ENCODE results near the gene PLXNB3.

Gene PLXNB3

DNA sequence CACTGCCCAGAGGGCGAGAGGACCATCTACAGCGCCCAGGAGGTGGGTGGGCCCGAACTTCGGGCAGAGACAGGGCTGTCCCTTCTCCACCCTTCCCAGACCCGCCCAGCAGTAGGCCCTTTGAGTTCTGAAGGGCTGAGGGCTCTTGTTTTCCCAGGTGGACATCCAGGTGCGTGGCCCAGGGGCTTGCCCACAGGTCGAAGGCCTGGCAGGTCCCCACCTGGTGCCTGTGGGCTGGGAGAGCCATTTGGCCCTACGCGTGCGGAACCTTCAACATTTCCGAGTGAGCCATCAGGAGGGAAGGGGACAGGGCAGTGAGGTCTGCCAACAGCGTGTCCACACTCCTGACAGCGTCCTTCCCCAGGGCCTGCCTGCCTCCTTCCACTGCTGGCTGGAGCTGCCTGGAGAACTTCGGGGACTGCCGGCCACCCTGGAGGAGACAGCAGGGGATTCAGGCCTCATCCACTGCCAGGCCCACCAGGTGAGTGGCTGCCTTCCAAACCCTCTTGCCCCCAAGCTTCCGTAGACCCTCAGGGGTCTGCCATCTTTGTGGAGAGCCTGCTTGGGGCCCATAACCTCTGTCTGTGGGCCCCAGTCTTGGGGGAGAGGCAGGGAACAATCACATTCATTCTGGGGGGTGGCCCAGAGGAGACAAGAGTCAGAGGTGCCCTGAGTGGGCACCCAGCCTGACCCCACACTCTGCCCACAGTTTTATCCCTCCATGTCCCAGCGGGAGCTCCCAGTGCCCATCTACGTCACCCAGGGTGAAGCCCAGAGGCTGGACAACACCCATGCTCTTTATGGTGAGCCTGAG is 6.8 kb downstream of the PLXNB3 start:
- DNase-seq (ENCODE audit: low spot score in 2 of 2), result no peak
- no peaks in the 10 kb centered on the region for H3K27me3 Mint-ChIP-seq
- ATAC-seq (ENCODE audit: low read depth), result no peak
- H3K9me3 Mint-ChIP-seq, result no peaks in the 10 kb centered on the region
- H3K27ac Mint-ChIP-seq, result no peak overlapping the region
- no peaks in the 10 kb centered on the region for H3K36me3 Mint-ChIP-seq
- H3K4me3 Mint-ChIP-seq, result no peak overlapping the region
- peaks cover 6% of the 10 kb centered on the region for H3K4me1 Mint-ChIP-seq

DNA sequence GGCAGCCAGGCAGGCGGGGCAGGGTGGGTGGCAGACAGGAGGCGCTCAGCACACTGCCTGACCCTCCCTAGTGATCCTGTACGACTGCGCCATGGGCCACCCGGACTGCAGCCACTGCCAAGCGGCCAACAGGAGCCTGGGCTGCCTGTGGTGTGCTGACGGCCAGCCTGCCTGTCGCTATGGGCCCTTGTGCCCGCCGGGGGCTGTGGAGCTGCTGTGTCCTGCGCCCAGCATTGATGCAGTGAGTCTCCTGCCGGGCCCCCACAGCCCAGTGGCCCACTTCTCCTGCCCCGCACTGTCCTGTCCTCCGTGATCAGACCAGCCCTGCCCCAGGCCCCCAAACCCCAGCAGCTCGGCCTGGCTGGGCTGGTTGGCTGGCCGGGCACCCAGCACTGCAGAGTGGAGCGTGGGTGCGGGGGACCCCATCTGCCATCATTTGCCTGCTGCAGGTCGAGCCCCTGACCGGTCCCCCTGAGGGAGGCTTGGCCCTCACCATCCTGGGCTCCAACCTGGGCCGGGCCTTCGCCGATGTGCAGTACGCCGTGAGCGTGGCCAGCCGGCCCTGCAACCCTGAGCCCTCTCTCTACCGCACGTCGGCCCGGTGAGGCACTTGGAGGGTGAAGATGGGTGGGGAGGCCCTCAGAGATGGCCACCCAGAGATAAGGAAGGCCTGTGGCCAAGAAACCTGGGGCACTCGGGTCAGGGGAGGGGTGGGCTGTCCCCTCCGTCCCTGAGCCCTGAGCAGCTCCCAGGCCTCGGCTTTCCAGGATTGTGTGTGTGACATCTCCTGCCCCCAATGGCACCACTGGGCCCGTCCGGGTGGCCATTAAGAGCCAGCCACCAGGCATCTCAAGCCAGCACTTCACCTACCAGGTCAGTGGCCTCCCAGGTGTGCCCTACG is 7.6 kb downstream of the PLXNB3 start:
- H3K27ac Mint-ChIP-seq, result no peak overlapping the region
- H3K4me1 Mint-ChIP-seq, result peaks cover 4% of the 10 kb centered on the region
- ATAC-seq (ENCODE audit: low read depth) (no peak), DNase-seq (ENCODE audit: low spot score in 2 of 2) (no peak)
- no peaks in the 10 kb centered on the region for H3K9me3 Mint-ChIP-seq
- no peak overlapping the region for H3K4me3 Mint-ChIP-seq
- peaks cover 1% of the 10 kb centered on the region for H3K27me3 Mint-ChIP-seq
- no peaks in the 10 kb centered on the region for H3K36me3 Mint-ChIP-seq

DNA sequence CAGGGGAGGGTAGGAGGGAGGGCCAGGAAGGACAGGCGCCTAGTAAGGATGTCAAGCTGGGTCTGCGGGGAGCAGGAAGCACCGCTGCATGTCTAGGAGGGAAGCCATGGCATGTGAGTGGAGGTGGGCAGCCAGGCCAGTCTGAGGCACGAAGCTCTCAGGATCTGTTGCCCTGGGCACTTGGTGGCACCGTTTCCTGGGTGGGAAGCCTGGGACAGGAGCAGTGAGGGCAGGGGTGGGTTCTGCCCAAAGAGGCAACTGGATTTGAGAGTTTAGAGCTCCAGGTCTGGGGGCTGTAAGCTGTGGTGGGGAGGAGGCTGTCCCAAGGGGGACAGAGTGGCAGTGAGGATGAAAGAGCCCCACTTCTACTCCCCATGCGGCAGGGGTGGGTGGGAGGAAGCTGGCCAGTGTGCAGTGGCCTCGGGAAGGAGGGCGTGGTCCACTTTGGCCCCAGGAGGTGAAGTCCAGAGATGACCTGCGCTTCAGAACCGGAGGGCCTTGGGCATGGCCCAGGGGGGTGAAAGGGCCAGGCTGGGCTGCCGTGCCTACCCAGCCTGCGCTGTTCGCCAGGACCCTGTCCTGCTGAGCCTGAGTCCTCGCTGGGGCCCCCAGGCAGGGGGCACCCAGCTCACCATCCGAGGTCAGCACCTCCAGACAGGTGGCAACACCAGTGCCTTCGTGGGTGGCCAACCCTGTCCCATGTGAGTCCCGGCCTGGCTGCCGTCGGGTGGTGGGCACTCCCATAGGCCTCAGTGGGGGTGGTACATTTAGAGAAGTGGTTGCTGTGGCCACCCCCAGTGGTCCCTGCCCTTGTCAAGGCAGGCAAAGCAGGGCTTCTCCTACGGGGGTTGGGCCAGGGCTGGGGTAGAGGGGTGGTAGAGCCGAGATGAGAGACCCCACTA is 8.5 kb downstream of the PLXNB3 start:
- Mint-ChIP-seq H3K36me3 (no peaks in the 10 kb centered on the region), H3K27me3 (peaks cover 1% of the 10 kb centered on the region), H3K4me3 (no peak overlapping the region), H3K4me1 (peaks cover 2% of the 10 kb centered on the region), H3K27ac (no peak overlapping the region), H3K9me3 (no peaks in the 10 kb centered on the region)
- ATAC-seq (ENCODE audit: low read depth) (no peak), DNase-seq (ENCODE audit: low spot score in 2 of 2) (no peak)

DNA sequence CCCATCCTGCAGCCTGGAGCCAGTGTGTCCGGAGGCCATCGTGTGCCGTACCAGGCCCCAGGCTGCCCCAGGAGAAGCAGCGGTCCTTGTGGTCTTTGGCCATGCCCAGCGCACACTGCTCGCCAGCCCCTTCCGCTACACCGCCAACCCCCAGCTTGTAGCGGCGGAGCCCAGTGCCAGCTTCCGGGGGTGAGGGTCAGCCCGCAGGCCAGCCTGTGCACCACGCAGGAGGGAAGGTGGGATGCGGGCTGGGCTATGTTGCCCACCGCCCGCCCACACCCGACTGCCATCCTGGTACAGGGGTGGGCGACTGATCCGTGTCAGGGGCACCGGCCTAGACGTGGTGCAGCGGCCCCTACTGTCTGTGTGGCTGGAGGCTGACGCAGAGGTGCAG is 9.2 kb downstream of the PLXNB3 start:
- DNase-seq (ENCODE audit: low spot score in 2 of 2) (no peak), ATAC-seq (ENCODE audit: low read depth) (no peak)
- Mint-ChIP-seq H3K27me3 (peaks cover 1% of the 10 kb centered on the region), H3K36me3 (no peaks in the 10 kb centered on the region), H3K4me1 (peaks cover 2% of the 10 kb centered on the region), H3K27ac (no peak overlapping the region), H3K4me3 (no peak overlapping the region), H3K9me3 (no peaks in the 10 kb centered on the region)

DNA sequence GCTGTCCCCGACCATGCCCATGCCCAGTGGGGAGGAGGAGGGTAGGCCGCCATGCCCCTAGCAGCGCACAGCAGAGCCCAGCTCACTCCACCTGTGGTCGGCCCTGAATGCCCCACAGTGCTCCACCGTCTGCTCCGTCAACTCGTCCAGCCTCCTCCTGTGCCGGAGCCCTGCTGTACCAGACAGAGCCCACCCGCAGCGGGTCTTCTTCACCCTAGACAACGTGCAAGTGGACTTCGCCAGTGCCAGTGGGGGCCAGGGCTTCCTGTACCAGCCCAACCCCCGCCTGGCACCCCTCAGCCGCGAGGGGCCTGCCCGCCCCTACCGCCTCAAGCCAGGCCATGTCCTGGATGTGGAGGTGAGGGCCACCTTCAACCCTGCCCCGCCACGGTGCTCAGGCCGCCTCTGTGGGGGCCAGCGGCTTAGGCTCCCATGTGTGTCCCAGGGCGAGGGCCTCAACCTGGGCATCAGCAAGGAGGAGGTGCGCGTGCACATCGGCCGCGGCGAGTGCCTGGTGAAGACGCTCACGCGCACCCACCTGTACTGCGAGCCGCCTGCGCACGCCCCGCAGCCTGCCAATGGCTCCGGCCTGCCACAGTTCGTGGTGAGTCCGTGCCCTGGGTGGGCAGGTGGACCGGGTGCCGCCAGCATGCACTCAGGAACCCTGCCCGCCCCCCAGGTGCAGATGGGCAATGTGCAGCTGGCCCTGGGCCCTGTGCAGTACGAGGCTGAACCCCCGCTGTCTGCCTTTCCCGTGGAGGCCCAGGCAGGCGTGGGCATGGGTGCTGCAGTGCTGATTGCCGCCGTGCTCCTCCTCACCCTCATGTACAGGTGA is 9.9 kb downstream of the PLXNB3 start:
- no peaks in the 10 kb centered on the region for H3K36me3 Mint-ChIP-seq
- H3K4me1 Mint-ChIP-seq, result peaks cover 2% of the 10 kb centered on the region
- DNase-seq (ENCODE audit: low spot score in 2 of 2) (no peak), ATAC-seq (ENCODE audit: low read depth) (no peak)
- no peaks in the 10 kb centered on the region for H3K9me3 Mint-ChIP-seq
- H3K27me3 Mint-ChIP-seq, result peaks cover 1% of the 10 kb centered on the region
- H3K27ac Mint-ChIP-seq, result no peak overlapping the region
- H3K4me3 Mint-ChIP-seq, result no peak overlapping the region

DNA sequence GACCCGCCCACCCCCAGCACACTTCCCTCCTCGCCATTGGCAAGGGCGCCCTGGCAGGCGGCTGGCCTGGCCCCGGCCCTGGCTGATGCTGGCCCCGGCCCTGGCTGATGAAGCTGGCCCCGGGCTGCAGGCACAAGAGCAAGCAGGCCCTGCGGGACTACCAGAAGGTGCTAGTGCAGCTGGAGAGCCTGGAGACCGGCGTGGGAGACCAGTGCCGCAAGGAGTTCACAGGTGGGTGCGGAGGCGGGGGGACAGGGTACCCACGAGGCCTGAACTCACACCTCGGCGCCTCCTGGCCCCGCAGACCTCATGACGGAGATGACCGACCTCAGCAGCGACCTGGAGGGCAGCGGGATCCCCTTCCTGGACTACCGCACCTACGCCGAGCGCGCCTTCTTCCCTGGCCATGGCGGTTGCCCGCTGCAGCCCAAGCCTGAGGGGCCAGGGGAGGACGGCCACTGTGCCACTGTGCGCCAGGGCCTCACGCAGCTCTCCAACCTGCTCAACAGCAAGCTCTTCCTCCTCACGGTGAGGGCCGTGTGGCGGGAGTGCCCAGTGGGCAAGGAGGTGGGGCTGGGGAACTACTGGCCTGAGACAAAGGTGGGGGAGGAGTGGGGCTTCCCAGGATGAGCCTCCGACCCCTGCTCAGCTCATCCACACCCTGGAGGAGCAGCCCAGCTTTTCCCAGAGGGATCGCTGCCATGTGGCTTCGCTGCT is 10.7 kb downstream of the PLXNB3 start:
- Mint-ChIP-seq H3K4me3 (no peak overlapping the region), H3K9me3 (no peaks in the 10 kb centered on the region), H3K36me3 (no peaks in the 10 kb centered on the region), H3K4me1 (peaks cover 2% of the 10 kb centered on the region), H3K27ac (no peak overlapping the region), H3K27me3 (peaks cover 3% of the 10 kb centered on the region)
- no peak for DNase-seq (ENCODE audit: low spot score in 2 of 2)
- no peak for ATAC-seq (ENCODE audit: low read depth)

DNA sequence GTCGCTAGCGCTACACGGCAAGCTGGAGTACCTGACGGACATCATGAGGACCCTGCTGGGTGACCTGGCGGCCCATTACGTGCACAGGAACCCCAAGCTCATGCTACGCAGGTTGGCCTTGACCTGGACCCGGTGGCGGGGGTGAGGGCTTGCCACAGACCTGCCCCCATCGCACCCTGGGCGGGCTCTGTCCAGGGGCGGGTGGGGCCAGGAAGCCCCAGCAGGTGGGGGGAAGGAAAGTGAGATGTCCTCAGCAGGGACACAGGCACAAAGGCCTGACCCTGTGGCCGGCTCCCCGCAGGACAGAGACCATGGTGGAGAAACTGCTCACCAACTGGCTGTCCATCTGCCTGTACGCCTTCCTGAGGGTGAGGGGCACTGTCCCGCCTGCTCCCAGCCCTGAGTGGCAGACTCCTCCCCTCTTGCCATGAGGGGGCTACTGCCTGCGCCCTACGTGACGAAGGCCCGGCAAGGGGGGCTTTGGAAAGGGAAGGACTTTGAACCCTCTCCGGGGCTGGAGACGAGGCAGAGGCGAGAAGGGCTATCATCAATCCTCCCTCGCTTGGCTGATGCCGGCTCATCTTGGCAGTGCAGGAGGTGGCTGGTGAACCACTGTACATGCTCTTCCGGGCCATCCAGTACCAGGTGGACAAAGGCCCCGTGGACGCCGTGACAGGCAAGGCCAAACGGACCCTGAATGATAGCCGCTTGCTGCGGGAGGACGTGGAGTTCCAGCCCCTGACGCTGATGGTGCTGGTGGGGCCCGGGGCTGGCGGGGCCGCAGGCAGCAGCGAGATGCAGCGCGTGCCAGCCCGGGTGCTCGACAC is 11.5 kb downstream of the PLXNB3 start:
- ATAC-seq (ENCODE audit: low read depth), result no peak
- H3K27me3 Mint-ChIP-seq, result peaks cover 7% of the 10 kb centered on the region

DNA sequence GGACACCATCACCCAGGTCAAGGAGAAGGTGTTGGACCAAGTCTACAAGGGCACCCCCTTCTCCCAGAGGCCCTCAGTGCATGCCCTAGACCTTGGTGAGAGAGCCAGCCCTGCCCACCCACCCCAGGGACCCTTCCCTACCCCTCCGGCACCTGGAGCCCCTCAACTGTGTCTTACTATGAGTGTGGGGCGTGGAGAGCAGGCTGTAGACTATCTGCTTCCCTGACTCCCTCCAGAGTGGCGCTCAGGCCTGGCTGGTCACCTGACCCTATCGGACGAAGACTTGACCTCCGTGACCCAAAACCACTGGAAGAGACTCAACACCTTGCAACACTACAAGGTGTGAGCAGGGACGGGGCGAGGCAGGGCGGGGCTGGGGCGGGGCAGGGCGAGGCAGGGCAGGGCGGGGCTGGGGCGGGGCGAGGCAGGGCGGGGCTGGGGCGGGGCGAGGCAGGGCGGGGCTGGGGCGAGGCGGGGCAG is 12.1 kb downstream of the PLXNB3 start:
- no peak for ATAC-seq (ENCODE audit: low read depth)
- Mint-ChIP-seq H3K27me3 (peaks cover 7% of the 10 kb centered on the region), H3K36me3 (no peaks in the 10 kb centered on the region), H3K4me3 (no peak overlapping the region), H3K9me3 (no peaks in the 10 kb centered on the region), H3K4me1 (peaks cover 5% of the 10 kb centered on the region), H3K27ac (no peak overlapping the region)
- DNase-seq (ENCODE audit: low spot score in 2 of 2), result no peak

More for the DNA sequence above, 11.5 kb downstream of the PLXNB3 start:
- DNase-seq (ENCODE audit: low spot score in 2 of 2), result no peak
- Mint-ChIP-seq H3K4me3 (no peak overlapping the region), H3K9me3 (no peaks in the 10 kb centered on the region), H3K4me1 (peaks cover 5% of the 10 kb centered on the region), H3K36me3 (no peaks in the 10 kb centered on the region), H3K27ac (no peak overlapping the region)

DNA sequence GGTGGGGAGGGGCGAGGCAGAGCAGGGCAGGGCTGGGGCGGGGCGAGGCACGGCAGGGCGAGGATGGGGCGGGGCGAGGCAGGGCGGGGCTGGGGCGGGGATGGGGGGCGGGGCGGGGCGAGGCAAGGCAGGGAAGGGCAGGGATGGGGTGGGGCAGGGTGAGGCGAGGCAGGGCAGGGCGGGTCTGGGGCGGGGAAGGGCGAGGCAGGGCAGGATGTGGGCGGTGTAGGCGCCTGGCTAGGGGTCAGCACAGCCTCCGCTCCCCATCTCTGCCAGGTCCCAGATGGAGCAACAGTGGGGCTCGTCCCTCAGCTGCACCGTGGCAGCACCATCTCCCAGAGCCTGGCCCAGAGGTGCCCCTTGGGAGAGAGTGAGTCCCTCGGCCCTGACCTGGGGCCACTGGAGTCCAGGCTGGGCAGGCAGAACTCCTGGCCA is 12.6 kb downstream of the PLXNB3 start:
- no peak for DNase-seq (ENCODE audit: low spot score in 2 of 2)
- Mint-ChIP-seq H3K4me1 (peaks cover 5% of the 10 kb centered on the region), H3K27ac (no peak overlapping the region), H3K36me3 (no peaks in the 10 kb centered on the region), H3K9me3 (no peaks in the 10 kb centered on the region), H3K4me3 (no peak overlapping the region), H3K27me3 (peaks cover 7% of the 10 kb centered on the region)
- ATAC-seq (ENCODE audit: low read depth), result no peak

DNA sequence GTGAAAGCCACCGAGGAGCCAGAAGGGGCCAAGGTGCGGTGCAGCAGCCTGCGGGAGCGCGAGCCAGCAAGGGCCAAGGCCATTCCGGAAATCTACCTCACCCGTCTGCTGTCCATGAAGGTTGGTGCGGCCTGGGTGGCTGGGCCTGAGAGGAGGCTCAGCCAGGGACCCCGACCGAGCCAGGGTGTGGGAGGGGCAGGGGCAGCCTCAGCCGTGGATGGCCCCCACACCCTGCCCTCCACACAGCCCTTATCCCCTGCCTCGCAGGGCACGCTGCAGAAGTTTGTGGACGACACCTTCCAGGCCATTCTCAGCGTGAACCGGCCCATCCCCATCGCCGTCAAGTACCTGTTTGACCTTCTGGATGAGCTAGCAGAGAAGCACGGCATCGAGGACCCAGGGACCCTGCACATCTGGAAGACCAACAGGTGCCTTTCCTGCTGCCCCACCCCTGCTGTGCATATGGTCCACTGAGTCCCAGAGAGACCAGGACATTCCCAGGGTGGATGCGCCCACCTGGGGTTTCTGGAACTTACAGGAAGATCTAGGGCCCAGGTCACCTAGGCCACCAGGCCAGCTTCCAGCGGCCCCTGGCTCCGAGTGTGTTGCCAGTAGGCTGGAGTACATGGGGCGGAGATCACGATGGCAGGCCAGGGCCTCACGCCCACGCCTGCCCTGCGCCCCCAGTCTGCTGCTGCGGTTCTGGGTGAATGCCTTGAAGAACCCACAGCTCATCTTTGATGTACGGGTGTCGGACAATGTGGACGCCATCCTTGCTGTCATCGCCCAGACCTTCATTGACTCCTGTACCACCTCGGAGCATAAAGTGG is 13.4 kb downstream of the PLXNB3 start:
- Mint-ChIP-seq H3K4me3 (no peak overlapping the region), H3K27ac (no peak overlapping the region), H3K4me1 (peaks cover 5% of the 10 kb centered on the region), H3K27me3 (peaks cover 7% of the 10 kb centered on the region), H3K9me3 (no peaks in the 10 kb centered on the region), H3K36me3 (no peaks in the 10 kb centered on the region)
- DNase-seq (ENCODE audit: low spot score in 2 of 2), result no peak
- no peak for ATAC-seq (ENCODE audit: low read depth)

DNA sequence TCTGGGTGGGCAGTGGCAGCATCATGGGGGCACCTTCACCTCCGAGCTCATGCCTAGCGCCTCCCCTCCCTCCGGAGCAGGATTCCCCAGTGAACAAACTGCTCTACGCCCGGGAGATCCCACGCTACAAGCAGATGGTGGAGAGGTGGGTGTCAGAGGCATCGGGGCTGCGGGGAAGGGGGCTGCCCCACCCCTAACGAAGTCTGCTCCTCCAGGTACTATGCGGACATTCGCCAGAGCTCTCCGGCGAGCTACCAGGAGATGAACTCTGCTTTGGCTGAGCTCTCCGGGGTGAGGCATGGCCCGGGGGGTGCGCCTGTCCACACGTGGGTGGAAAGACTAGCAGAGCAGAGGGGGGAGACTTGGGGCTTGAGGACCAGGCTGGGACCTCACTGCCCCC is 14.1 kb downstream of the PLXNB3 start:
- no peak overlapping the region for H3K4me3 Mint-ChIP-seq
- no peak for ATAC-seq (ENCODE audit: low read depth)
- no peak overlapping the region for H3K27ac Mint-ChIP-seq
- no peak for DNase-seq (ENCODE audit: low spot score in 2 of 2)
- H3K9me3 Mint-ChIP-seq, result no peaks in the 10 kb centered on the region
- no peaks in the 10 kb centered on the region for H3K36me3 Mint-ChIP-seq
- H3K27me3 Mint-ChIP-seq, result peaks cover 7% of the 10 kb centered on the region
- H3K4me1 Mint-ChIP-seq, result peaks cover 5% of the 10 kb centered on the region

Data from memory B cell (primary cell).